Lung (tissue), 12 donors: ENCODE results near the gene DNAH10. TPM values are rescaled to one million over a fixed set of nuclear protein-coding genes. Genes with fewer than 3 reads are reported as not detected.

Source experiments
- ATAC-seq: fragments of 200-7000 bp; cut with Tn5 transposase; one replicate; pipeline ENCODE4 v1.9.1; 2020; ENCODE audit warnings: moderate number of reproducible peaks; ENCODE audit not compliant: insufficient read depth, low FRiP score
- DNase-seq, 3 donors: peaks; one replicate each; pipeline ENCODE4 v3.0.0-alpha.2; 2013 to 2017
- H3K27ac ChIP-seq, 2 donors: one replicate each; pipeline ENCODE4 v1.5.1; 2013; ENCODE audit warnings: mild to moderate bottlenecking in 2 of 2, moderate library complexity in 2 of 2, control low read depth in 1 of 2, inconsistent platforms in 1 of 2, low read depth in 1 of 2, low read length in 1 of 2
- H3K27me3 ChIP-seq, 3 donors: one replicate each; pipeline ENCODE4 v1.5.1; 2013; ENCODE audit warnings: low read length in 2 of 3; ENCODE audit not compliant: control insufficient read depth in 3 of 3, insufficient read depth in 3 of 3
- H3K36me3 ChIP-seq, 4 donors: one replicate each; pipeline ENCODE4 v1.5.1; 2013; ENCODE audit warnings: low read length in 4 of 4, mild to moderate bottlenecking in 1 of 4, moderate library complexity in 1 of 4; ENCODE audit not compliant: control insufficient read depth in 4 of 4, insufficient read depth in 4 of 4
- H3K4me1 ChIP-seq, 5 donors: one replicate each; pipeline ENCODE4 v1.5.1; 2013; ENCODE audit warnings: low read length in 5 of 5, mild to moderate bottlenecking in 2 of 5, moderate library complexity in 1 of 5; ENCODE audit not compliant: control insufficient read depth in 5 of 5, insufficient read depth in 5 of 5
- H3K4me3 ChIP-seq: one replicate; pipeline ENCODE4 v1.5.1; 2013; ENCODE audit warnings: mild to moderate bottlenecking, control low read depth, moderate library complexity
- H3K9ac ChIP-seq, 2 donors: one replicate each; pipeline ENCODE4 v1.5.1; 2013; ENCODE audit warnings: low read length in 2 of 2, control low read depth in 1 of 2; ENCODE audit not compliant: insufficient read depth in 1 of 2
- H3K9me3 ChIP-seq, 4 donors: one replicate each; pipeline ENCODE4 v1.5.1; 2013; ENCODE audit warnings: low read length in 3 of 4, mild to moderate bottlenecking in 1 of 4, moderate library complexity in 1 of 4; ENCODE audit not compliant: control insufficient read depth in 4 of 4, insufficient read depth in 3 of 4
- CTCF ChIP-seq: IDR thresholded peaks from 2 replicates; pipeline ENCODE4 v1.5.1; 2012; ENCODE audit warnings: mild to moderate bottlenecking; ENCODE audit errors: control extremely low read depth, extremely low read depth
- WGBS, 2 donors: extraction: QIAGEN DNeasy Blood & Tissue Kit; methylation state at CpG; one replicate each; pipeline ENCODE4 v1.1.7; 2013; 5-methylcytosine and 5-hydroxymethylcytosine counted together
- polyA plus RNA-seq, 2 donors: library from polyadenylated mRNA; stranded (reverse); fragments of 200-250 nt; gene quantifications; one replicate each; pipeline ENCODE4 v1.2.1, GENCODE V29; 2013
- total RNA-seq, 2 donors: library from RNA; depleted of rRNA in 1 of 2; stranded (reverse); fragments of >200 nt in 1 of 2; gene quantifications; one replicate each; pipeline ENCODE4 v1.2.1, GENCODE V29; 2014 to 2021
- donor health status: control.
- donor health status: control.
- donor health status: Bipolar disorder and iron deficiency.
- donor health status: healthy.
- donor health status: DM: yes; HTN: yes; CAD: no.

Gene DNAH10
- total and polyA plus RNA-seq, 4 donors = 2.0 to 21.7 (median 9.1) TPM

- TF ChIP-seq CTCF = no peak
- H3K9me3 ChIP-seq = no peaks in the 10 kb centered on the region
- 81 to 86% methylated on average over 12 of the region's 12 CpGs for WGBS, 2 donors
- ATAC-seq (no peak), DNase-seq (peak in 1 of 3 donors; percentile 51)
- no peak overlapping the region for H3K27ac ChIP-seq
- H3K4me1 ChIP-seq = peaks cover 0 to 18% (median 0%) of the 10 kb centered on the region in 5 donors
- no peak overlapping the region for H3K9ac ChIP-seq
- H3K36me3 ChIP-seq = no peaks in the 10 kb centered on the region
- no peak overlapping the region for H3K4me3 ChIP-seq
- no peaks in the 10 kb centered on the region for H3K27me3 ChIP-seq
Measured at GRCh38 chr12:123907726-123908476, 145.8 kb downstream of the DNAH10 start.

GRCh38 chr12:123908884-123909725 is 147.0 kb downstream of the DNAH10 start:
- 71 to 74% methylated on average over 34 to 37 of the region's 37 CpGs for WGBS, 2 donors
- TF ChIP-seq CTCF = no peak
- Histone ChIP-seq H3K4me1 (peaks cover 0 to 22% (median 0%) of the 10 kb centered on the region in 5 donors), H3K4me3 (no peak overlapping the region), H3K9ac (no peak overlapping the region), H3K27ac (no peak overlapping the region), H3K36me3 (no peaks in the 10 kb centered on the region), H3K9me3 (no peaks in the 10 kb centered on the region), H3K27me3 (no peaks in the 10 kb centered on the region)
- ATAC-seq (no peak), DNase-seq (no peak)

GRCh38 chr12:123910057-123910456 is 148.0 kb downstream of the DNAH10 start:
- Histone ChIP-seq H3K4me3 (no peak overlapping the region), H3K9me3 (no peaks in the 10 kb centered on the region), H3K4me1 (peaks cover 0 to 22% (median 0%) of the 10 kb centered on the region in 5 donors), H3K27ac (no peak overlapping the region), H3K27me3 (no peaks in the 10 kb centered on the region), H3K9ac (no peak overlapping the region), H3K36me3 (no peaks in the 10 kb centered on the region)
- 89 to 94% methylated on average over 8 of the region's 8 CpGs for WGBS, 2 donors
- TF ChIP-seq CTCF = no peak
- ATAC-seq (no peak), DNase-seq (no peak)
